Left ventricle myocardium inferior (tissue), 1 donor: ENCODE data around the gene CTSC. TPM values are rescaled to one million over a fixed set of nuclear protein-coding genes. Genes with fewer than 3 reads are reported as not detected.

Experiments
- DNase-seq: peaks from one replicate; pipeline ENCODE4 v3.0.0-alpha.2; 2020
- H3K27ac ChIP-seq: fragments of 200-600 bp; replicated peaks from 2 replicates; pipeline ENCODE4 v1.8.0; 2021
- H3K27me3 ChIP-seq: fragments of 200-600 bp; 2 replicates; pipeline ENCODE4 v1.8.0; 2021; ENCODE audit warnings: low read depth
- H3K36me3 ChIP-seq: fragments of 200-600 bp; 2 replicates; pipeline ENCODE4 v1.8.0; 2021
- H3K4me1 ChIP-seq: fragments of 200-600 bp; 2 replicates; pipeline ENCODE4 v1.8.0; 2021
- H3K4me3 ChIP-seq: fragments of 200-600 bp; 2 replicates; pipeline ENCODE4 v1.8.0; 2021; ENCODE audit warnings: mild to moderate bottlenecking, moderate library complexity
- H3K9me3 ChIP-seq: fragments of 200-600 bp; replicated peaks from 2 replicates; pipeline ENCODE4 v1.8.0; 2021
- intact Hi-C: fragments of 100-400 bp; cut with micrococcal nuclease; formaldehyde crosslinking; loops from one replicate; pipeline ENCODE4 v1.11.0; 2022
- total RNA-seq: library from RNA; stranded (reverse); fragmentation: NEBNext Ultra II Directional; extraction: Animal tissue kit (Norgen Biotek cat#: 25700); gene quantifications from one replicate; pipeline ENCODE4 v1.2.1, GENCODE V29; 2021
- TF ChIP-seq, protein P1 (sequence below): fragments of 200-600 bp; IDR thresholded peaks from 2 replicates; pipeline ENCODE4 v1.8.0; 2021; ENCODE audit warnings: antibody characterized with exemption, mild to moderate bottlenecking, borderline replicate concordance
- donor health status: DM: no; HTN: yes; CAD: no; lungs with severe emphysema.

Gene CTSC
- total RNA-seq, 1 donor from 2014 or later = 20.0 TPM

DNA sequence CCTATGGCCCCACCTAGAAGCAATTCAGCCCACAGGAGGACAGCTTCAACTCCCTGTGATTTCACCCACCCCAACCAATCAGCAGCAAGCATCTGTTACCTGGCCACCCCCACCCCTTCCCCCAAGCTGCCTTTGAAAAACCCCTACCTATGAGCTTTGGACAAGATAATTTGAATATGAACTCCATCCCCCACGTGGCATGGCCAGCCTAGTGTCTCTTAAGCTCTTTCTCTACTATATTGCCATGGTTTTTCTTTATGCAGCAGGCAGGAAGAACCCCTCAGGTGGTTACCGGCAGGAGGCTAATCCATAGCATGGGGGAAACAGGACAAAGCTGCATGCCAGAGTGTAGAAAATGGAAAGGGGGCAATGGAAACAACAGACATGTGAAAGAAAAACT lies 29.0 kb downstream of the CTSC start:
- Histone ChIP-seq H3K27me3 (no peaks in the 10 kb centered on the region), H3K36me3 (peaks cover 13% of the 10 kb centered on the region), H3K4me3 (no peak overlapping the region)

DNA sequence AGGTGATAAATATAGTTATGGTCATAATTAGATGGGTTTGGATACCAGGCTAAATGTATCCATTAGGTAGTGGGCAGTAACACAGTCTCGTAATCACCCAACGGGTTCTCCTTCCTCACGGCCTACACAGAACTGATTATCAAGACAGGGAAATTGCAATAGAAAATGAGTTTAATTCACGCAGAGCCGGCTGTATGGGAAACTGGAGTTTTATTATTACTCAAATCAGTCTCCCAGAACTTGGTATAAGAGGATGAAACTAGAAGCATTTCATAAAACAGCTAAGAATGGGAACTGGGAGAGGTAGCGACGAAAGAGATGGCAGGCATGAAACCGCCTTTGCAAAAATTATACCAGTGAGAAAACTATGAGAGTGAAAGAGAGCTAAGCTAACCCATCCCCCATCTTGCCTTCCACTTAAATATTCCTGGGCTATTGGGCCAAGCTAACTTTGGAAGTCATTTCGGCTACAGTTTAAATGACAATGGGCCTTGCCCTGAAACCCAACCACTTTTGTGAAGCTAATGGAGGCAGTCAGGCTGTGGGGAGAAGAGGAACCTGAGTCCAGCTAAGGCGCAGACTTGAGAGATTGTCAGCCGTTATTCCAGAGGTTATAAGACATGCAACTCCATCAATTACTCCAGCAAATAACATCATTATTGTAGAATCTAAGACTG lies 29.6 kb downstream of the CTSC start:
- H3K27ac ChIP-seq = no peak overlapping the region
- DNase-seq = no peak
- no peak overlapping the region for H3K4me3 ChIP-seq
- no peaks in the 10 kb centered on the region for H3K4me1 ChIP-seq
- TF ChIP-seq, protein P1, sequence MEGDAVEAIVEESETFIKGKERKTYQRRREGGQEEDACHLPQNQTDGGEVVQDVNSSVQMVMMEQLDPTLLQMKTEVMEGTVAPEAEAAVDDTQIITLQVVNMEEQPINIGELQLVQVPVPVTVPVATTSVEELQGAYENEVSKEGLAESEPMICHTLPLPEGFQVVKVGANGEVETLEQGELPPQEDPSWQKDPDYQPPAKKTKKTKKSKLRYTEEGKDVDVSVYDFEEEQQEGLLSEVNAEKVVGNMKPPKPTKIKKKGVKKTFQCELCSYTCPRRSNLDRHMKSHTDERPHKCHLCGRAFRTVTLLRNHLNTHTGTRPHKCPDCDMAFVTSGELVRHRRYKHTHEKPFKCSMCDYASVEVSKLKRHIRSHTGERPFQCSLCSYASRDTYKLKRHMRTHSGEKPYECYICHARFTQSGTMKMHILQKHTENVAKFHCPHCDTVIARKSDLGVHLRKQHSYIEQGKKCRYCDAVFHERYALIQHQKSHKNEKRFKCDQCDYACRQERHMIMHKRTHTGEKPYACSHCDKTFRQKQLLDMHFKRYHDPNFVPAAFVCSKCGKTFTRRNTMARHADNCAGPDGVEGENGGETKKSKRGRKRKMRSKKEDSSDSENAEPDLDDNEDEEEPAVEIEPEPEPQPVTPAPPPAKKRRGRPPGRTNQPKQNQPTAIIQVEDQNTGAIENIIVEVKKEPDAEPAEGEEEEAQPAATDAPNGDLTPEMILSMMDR = no peak
- intact Hi-C loops = no loop called here
- H3K27me3 ChIP-seq = no peaks in the 10 kb centered on the region
- peaks cover 13% of the 10 kb centered on the region for H3K36me3 ChIP-seq
- H3K9me3 ChIP-seq = no peaks in the 10 kb centered on the region

More for the DNA sequence above, 29.0 kb downstream of the CTSC start:
- intact Hi-C loops = no loop called here
- Histone ChIP-seq H3K4me1 (no peaks in the 10 kb centered on the region), H3K9me3 (no peaks in the 10 kb centered on the region), H3K27ac (no peak overlapping the region)
- TF ChIP-seq, protein P1 = no peak
- no peak for DNase-seq

GRCh38 chr11:88306785-88307184 lies 30.8 kb downstream of the CTSC start:
- TF ChIP-seq, protein P1 = no peak
- DNase-seq = no peak
- Histone ChIP-seq H3K4me3 (no peak overlapping the region), H3K27ac (no peak overlapping the region), H3K36me3 (peaks cover 13% of the 10 kb centered on the region), H3K27me3 (no peaks in the 10 kb centered on the region), H3K9me3 (no peaks in the 10 kb centered on the region), H3K4me1 (no peaks in the 10 kb centered on the region)
- intact Hi-C loops = no loop called here

GRCh38 chr11:88305430-88305829 lies 32.1 kb downstream of the CTSC start:
- intact Hi-C loops = no loop called here
- TF ChIP-seq, protein P1 = no peak
- H3K36me3 ChIP-seq = peaks cover 13% of the 10 kb centered on the region

GRCh38 chr11:88304352-88304751 lies 33.2 kb downstream of the CTSC start:
- H3K27me3 ChIP-seq = no peaks in the 10 kb centered on the region
- peaks cover 13% of the 10 kb centered on the region for H3K36me3 ChIP-seq
- no peak overlapping the region for H3K4me3 ChIP-seq
- no peak for DNase-seq
- H3K27ac ChIP-seq = no peak overlapping the region
- TF ChIP-seq, protein P1 = no peak
- intact Hi-C loops = no loop called here
- H3K4me1 ChIP-seq = no peaks in the 10 kb centered on the region
- H3K9me3 ChIP-seq = no peaks in the 10 kb centered on the region

More at GRCh38 chr11:88305430-88305829, 32.1 kb downstream of the CTSC start:
- H3K9me3 ChIP-seq = no peaks in the 10 kb centered on the region
- no peak for DNase-seq
- no peaks in the 10 kb centered on the region for H3K4me1 ChIP-seq
- no peak overlapping the region for H3K4me3 ChIP-seq
- no peaks in the 10 kb centered on the region for H3K27me3 ChIP-seq
- H3K27ac ChIP-seq = no peak overlapping the region
